WTC11 (cell line): ENCODE data around the gene LYPD6B. TPM values are rescaled to one million over a fixed set of nuclear protein-coding genes. Genes with fewer than 3 reads are reported as not detected.

Experiments
- ATAC-seq: fragments of 200-7000 bp; cut with Tn5 transposase; 2 replicates; pipeline ENCODE4 v1.10.0; 2021; ENCODE audit warnings: mild to moderate bottlenecking, moderate library complexity
- CTCF ChIA-PET: fragments of 300-600 bp; sonication (Branson Sonifier 250); formaldehyde crosslinking; loops from one replicate; lab custom pipeline; 2021; ENCODE audit warnings: antibody characterized with exemption; lab: Charles Lee
- POLR2A ChIA-PET: fragments of 350-600 bp; sonication (Branson Sonifier 250); formaldehyde crosslinking; loops from one replicate; lab custom pipeline; 2021; ENCODE audit warnings: antibody characterized with exemption; lab: Charles Lee
- DNase-seq: peaks from one replicate; pipeline ENCODE4 v3.0.0; 2021; ENCODE audit warnings: low spot score
- H3K27ac Mint-ChIP-seq: 2 replicates; pipeline ENCODE4 v1.8.0; 2021; ENCODE audit warnings: mixed read lengths
- H3K27me3 Mint-ChIP-seq: 2 replicates; pipeline ENCODE4 v1.8.0; 2021; ENCODE audit warnings: low read depth, mild to moderate bottlenecking, moderate library complexity, mixed read lengths
- H3K36me3 Mint-ChIP-seq: 2 replicates; pipeline ENCODE4 v1.8.0; 2021; ENCODE audit warnings: mixed read lengths
- H3K4me1 Mint-ChIP-seq: 2 replicates; pipeline ENCODE4 v1.8.0; 2022; ENCODE audit warnings: mixed read lengths
- H3K4me3 Mint-ChIP-seq: 2 replicates; pipeline ENCODE4 v1.8.0; 2021; ENCODE audit warnings: mild to moderate bottlenecking, moderate library complexity, mixed read lengths
- H3K9me3 Mint-ChIP-seq: 2 replicates; pipeline ENCODE4 v1.8.0; 2021; ENCODE audit warnings: mixed read lengths
- AR ChIP-seq: fragments of 250-450 bp; sonication (Bioruptor Pico); IDR thresholded peaks from 2 replicates; pipeline ENCODE4 v1.9.0; 2021; ENCODE audit warnings: mild to moderate bottlenecking
- ATF2 ChIP-seq: sonication (generic); formaldehyde crosslinking; IDR thresholded peaks from 2 replicates; pipeline ENCODE4 v1.8.1; 2022; ENCODE audit warnings: low read depth, missing genetic modification reagents, borderline replicate concordance
- CREM ChIP-seq: sonication (generic); formaldehyde crosslinking; IDR thresholded peaks from 2 replicates; pipeline ENCODE4 v1.8.1; 2022; ENCODE audit warnings: mild to moderate bottlenecking, missing genetic modification reagents, moderate library complexity
- E2F4 ChIP-seq: sonication (generic); formaldehyde crosslinking; IDR thresholded peaks from 2 replicates; pipeline ENCODE4 v1.8.1; 2022; ENCODE audit warnings: low read depth, mild to moderate bottlenecking, moderate library complexity, missing genetic modification reagents, borderline replicate concordance
- EMX1 ChIP-seq: fragments of 250-450 bp; sonication (Bioruptor Pico); IDR thresholded peaks from 2 replicates; pipeline ENCODE4 v1.8.0; 2021; ENCODE audit warnings: mild to moderate bottlenecking
- ETV6 ChIP-seq: sonication (generic); formaldehyde crosslinking; IDR thresholded peaks from 2 replicates; pipeline ENCODE4 v1.8.1; 2022; ENCODE audit warnings: mild to moderate bottlenecking, missing genetic modification reagents
- HMGA2 ChIP-seq: fragments of 250-450 bp; sonication (Bioruptor Pico); IDR thresholded peaks from 2 replicates; pipeline ENCODE4 v1.4.0; 2021; ENCODE audit warnings: mild to moderate bottlenecking, moderate library complexity
- IRF1 ChIP-seq: sonication (generic); formaldehyde crosslinking; IDR thresholded peaks from 2 replicates; pipeline ENCODE4 v1.8.0; 2023; ENCODE audit warnings: missing genetic modification reagents
- JAZF1 ChIP-seq: fragments of 250-450 bp; sonication (Bioruptor Pico); IDR thresholded peaks from 2 replicates; pipeline ENCODE4 v1.9.0; 2021; ENCODE audit warnings: moderate library complexity, mild to moderate bottlenecking, inconsistent platforms
- JUN ChIP-seq: sonication (generic); formaldehyde crosslinking; IDR thresholded peaks from 2 replicates; pipeline ENCODE4 v1.8.0; 2023; ENCODE audit warnings: mild to moderate bottlenecking, missing genetic modification reagents
- KAT7 ChIP-seq: sonication (generic); formaldehyde crosslinking; IDR thresholded peaks from 2 replicates; pipeline ENCODE4 v1.8.1; 2023; ENCODE audit warnings: missing genetic modification reagents, mild to moderate bottlenecking, borderline replicate concordance
- NR2C2 ChIP-seq: sonication (generic); formaldehyde crosslinking; IDR thresholded peaks from 2 replicates; pipeline ENCODE4 v1.8.0; 2022; ENCODE audit warnings: mild to moderate bottlenecking, missing genetic modification reagents
- NR3C1 ChIP-seq: sonication (generic); formaldehyde crosslinking; conservative IDR thresholded peaks from 2 replicates; pipeline ENCODE4 v1.8.1; 2023; ENCODE audit warnings: low read depth, mild to moderate bottlenecking, missing genetic modification reagents
- PRDM15 ChIP-seq: sonication (generic); formaldehyde crosslinking; IDR thresholded peaks from 2 replicates; pipeline ENCODE4 v1.8.0; 2022; ENCODE audit warnings: missing genetic modification reagents
- PREB ChIP-seq: sonication (generic); formaldehyde crosslinking; IDR thresholded peaks from 2 replicates; pipeline ENCODE4 v1.8.1; 2022; ENCODE audit warnings: mild to moderate bottlenecking, missing genetic modification reagents, moderate library complexity, borderline replicate concordance
- PRRX2 ChIP-seq: fragments of 250-450 bp; sonication (Bioruptor Pico); IDR thresholded peaks from 2 replicates; pipeline ENCODE4 v1.8.0; 2021; ENCODE audit warnings: mild to moderate bottlenecking
- RELA ChIP-seq: sonication (generic); formaldehyde crosslinking; IDR thresholded peaks from 2 replicates; pipeline ENCODE4 v1.8.1; 2022; ENCODE audit warnings: missing genetic modification reagents, mild to moderate bottlenecking, borderline replicate concordance
- TP53 ChIP-seq: sonication (generic); formaldehyde crosslinking; IDR thresholded peaks from 2 replicates; pipeline ENCODE4 v1.8.1; 2023; ENCODE audit warnings: mild to moderate bottlenecking, missing genetic modification reagents
- ZBTB21 ChIP-seq: sonication (generic); formaldehyde crosslinking; IDR thresholded peaks from 2 replicates; pipeline ENCODE4 v1.8.1; 2023; ENCODE audit warnings: mild to moderate bottlenecking, missing genetic modification reagents, borderline replicate concordance
- ZNF281 ChIP-seq: sonication (generic); formaldehyde crosslinking; IDR thresholded peaks from 2 replicates; pipeline ENCODE4 v1.8.0; 2023; ENCODE audit warnings: mild to moderate bottlenecking, missing genetic modification reagents
- ZNF512 ChIP-seq: sonication (generic); formaldehyde crosslinking; IDR thresholded peaks from 2 replicates; pipeline ENCODE4 v1.8.1; 2022; ENCODE audit warnings: missing genetic modification reagents, borderline replicate concordance
- total RNA-seq: library from RNA; stranded (reverse); gene quantifications from 3 replicates; pipeline ENCODE4 v1.2.3, GENCODE V29; 2021

LYPD6B gene
- total RNA-seq, 1 experiment from 2014 or later, result 1.6 TPM

GRCh38 chr2:149075853-149076252 is 37.4 kb downstream of the LYPD6B start (continued):
- TF ChIP-seq ETV6, result no peak
- no peak for TF ChIP-seq NR3C1
- TF ChIP-seq E2F4 (CRISPR knock-in tag), result no peak
- TF ChIP-seq TP53 (CRISPR knock-in tag), result no peak
- no peak for TF ChIP-seq AR (CRISPR knock-in tag)
- TF ChIP-seq CREM, result no peak
- no peak for TF ChIP-seq PRRX2 (CRISPR knock-in tag)
- no peak for TF ChIP-seq KAT7 (CRISPR knock-in tag)
- TF ChIP-seq IRF1 (CRISPR knock-in tag), result no peak
- no peak for TF ChIP-seq EMX1 (CRISPR knock-in tag)
- no peak for TF ChIP-seq HMGA2
- no peak for TF ChIP-seq ATF2
- TF ChIP-seq RELA (CRISPR knock-in tag), result no peak
- no peak for TF ChIP-seq PRDM15 (CRISPR knock-in tag)

GRCh38 chr2:149076863-149077412 is 38.4 kb downstream of the LYPD6B start:
- peaks cover 19% of the 10 kb centered on the region for H3K27me3 Mint-ChIP-seq
- H3K27ac Mint-ChIP-seq, result peak overlapping the region; percentile 95
- TF ChIP-seq CREM (no peak), NR3C1 (no peak), ZNF281 (CRISPR knock-in tag) (no peak), JUN (CRISPR knock-in tag) (no peak), JAZF1 (CRISPR knock-in tag) (no peak), PREB (CRISPR knock-in tag) (no peak), TP53 (CRISPR knock-in tag) (no peak), NR2C2 (CRISPR knock-in tag) (no peak), ZNF512 (no peak), PRRX2 (CRISPR knock-in tag) (no peak), ZBTB21 (no peak)
- H3K4me1 Mint-ChIP-seq, result peaks cover 60% of the 10 kb centered on the region
- H3K9me3 Mint-ChIP-seq, result no peaks in the 10 kb centered on the region
- no peaks in the 10 kb centered on the region for H3K36me3 Mint-ChIP-seq
- ChIA-PET POLR2A (no interaction called here), CTCF (interaction anchor here (1.2 to 2.0 kb wide), 5 partner anchors 10 to 253 kb away, joined by 3 to 10 read pairs (median 5); no protein-coding TSS in a partner anchor)
- peak overlapping the region; percentile 32 for H3K4me3 Mint-ChIP-seq
- DNase-seq (peak; percentile 33), ATAC-seq (peak; percentile 78)
